Activated naive CD8-positive, alpha-beta T cell treated with anti-CD3 and anti-CD28 coated beads, Interleukin-2, amount 50 U/mL, for 24 hours (primary cell): ENCODE data around the gene UBASH3B.
A peak's percentile ranks its signal among the peaks of the same experiment; 100 is the strongest.

Experiments used
- ATAC-seq: fragments of 150-1000 bp; cut with Tn5 transposase; one replicate; pipeline ENCODE4 v1.10.0; 2021
- DNase-seq: peaks from one replicate; pipeline ENCODE4 v3.0.0; 2021
- H3K27ac Mint-ChIP-seq: one replicate; pipeline ENCODE4 v1.8.0; 2021; ENCODE audit warnings: mild to moderate bottlenecking, mixed read lengths
- H3K27me3 Mint-ChIP-seq: one replicate; pipeline ENCODE4 v1.8.0; 2021; ENCODE audit warnings: mixed read lengths
- H3K36me3 Mint-ChIP-seq: one replicate; pipeline ENCODE4 v1.8.0; 2021; ENCODE audit warnings: low read depth, mixed read lengths
- H3K4me1 Mint-ChIP-seq: one replicate; pipeline ENCODE4 v1.8.0; 2021; ENCODE audit warnings: mixed read lengths
- H3K4me3 Mint-ChIP-seq: one replicate; pipeline ENCODE4 v1.8.0; 2021; ENCODE audit warnings: mild to moderate bottlenecking, moderate library complexity, mixed read lengths
- H3K9me3 Mint-ChIP-seq: one replicate; pipeline ENCODE4 v1.8.0; 2021; ENCODE audit warnings: mixed read lengths

The UBASH3B gene

GRCh38 chr11:122732342-122733315 is 77.1 kb downstream of the UBASH3B start:
- H3K36me3 Mint-ChIP-seq: peaks cover 23% of the 10 kb centered on the region
- no peak overlapping the region for H3K4me3 Mint-ChIP-seq
- no peak overlapping the region for H3K27ac Mint-ChIP-seq
- H3K4me1 Mint-ChIP-seq: peaks cover 36% of the 10 kb centered on the region
- no peaks in the 10 kb centered on the region for H3K27me3 Mint-ChIP-seq
- no peaks in the 10 kb centered on the region for H3K9me3 Mint-ChIP-seq
- no peak for DNase-seq
- no peak for ATAC-seq

- Mint-ChIP-seq H3K4me1 (peaks cover 30% of the 10 kb centered on the region), H3K4me3 (no peak overlapping the region), H3K9me3 (no peaks in the 10 kb centered on the region), H3K27ac (no peak overlapping the region), H3K27me3 (no peaks in the 10 kb centered on the region), H3K36me3 (peaks cover 20% of the 10 kb centered on the region)
- ATAC-seq: no peak
- DNase-seq: no peak
These were observed 77.8 kb downstream of the UBASH3B start for GRCh38 chr11:122733318-122733717.

GRCh38 chr11:122734848-122735496 is 79.5 kb downstream of the UBASH3B start:
- DNase-seq (no peak), ATAC-seq (no peak)
- Mint-ChIP-seq H3K27ac (peak overlapping the region; percentile 60), H3K27me3 (no peaks in the 10 kb centered on the region), H3K4me1 (peaks cover 27% of the 10 kb centered on the region), H3K36me3 (peaks cover 20% of the 10 kb centered on the region), H3K4me3 (no peak overlapping the region), H3K9me3 (no peaks in the 10 kb centered on the region)

DNA sequence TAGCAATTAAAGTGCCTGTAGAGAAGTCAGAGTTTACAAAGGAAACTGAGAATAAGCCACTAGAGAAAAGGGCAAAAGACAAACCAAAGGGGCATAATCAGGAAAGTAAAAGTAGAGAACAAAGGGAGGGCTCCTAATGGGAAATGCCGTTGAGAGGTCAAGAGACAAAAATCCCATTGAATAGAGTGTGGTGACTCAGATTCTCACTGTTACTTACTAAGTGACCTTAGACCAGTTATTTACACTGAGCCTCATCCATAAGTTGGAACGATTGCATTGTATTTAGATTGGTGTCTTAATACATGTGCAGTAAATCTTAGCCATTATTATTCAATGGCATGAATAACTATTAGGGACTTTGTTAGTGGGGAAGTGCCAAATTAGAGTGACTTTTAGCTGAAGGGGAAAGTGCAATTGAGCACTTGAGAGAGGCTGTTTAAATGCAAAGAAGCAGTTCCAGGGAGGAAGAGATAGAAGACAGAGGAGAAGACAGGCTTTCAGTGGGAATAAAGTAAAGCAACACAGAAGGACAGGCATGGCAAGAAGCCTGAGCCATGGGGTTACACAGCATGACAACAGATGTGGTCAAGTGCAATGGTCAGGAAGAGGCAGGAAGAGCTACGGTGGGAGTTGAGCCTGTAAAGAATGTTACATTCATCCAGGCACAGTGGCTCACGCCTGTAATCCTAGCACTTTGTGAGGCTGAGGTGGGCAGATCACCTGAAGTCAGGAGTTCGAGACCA is 82.6 kb downstream of the UBASH3B start:
- Mint-ChIP-seq H3K9me3 (no peaks in the 10 kb centered on the region), H3K27me3 (no peaks in the 10 kb centered on the region), H3K4me1 (peaks cover 18% of the 10 kb centered on the region), H3K36me3 (peaks cover 9% of the 10 kb centered on the region), H3K4me3 (no peak overlapping the region), H3K27ac (no peak overlapping the region)
- DNase-seq (no peak), ATAC-seq (peak; percentile 47)

DNA sequence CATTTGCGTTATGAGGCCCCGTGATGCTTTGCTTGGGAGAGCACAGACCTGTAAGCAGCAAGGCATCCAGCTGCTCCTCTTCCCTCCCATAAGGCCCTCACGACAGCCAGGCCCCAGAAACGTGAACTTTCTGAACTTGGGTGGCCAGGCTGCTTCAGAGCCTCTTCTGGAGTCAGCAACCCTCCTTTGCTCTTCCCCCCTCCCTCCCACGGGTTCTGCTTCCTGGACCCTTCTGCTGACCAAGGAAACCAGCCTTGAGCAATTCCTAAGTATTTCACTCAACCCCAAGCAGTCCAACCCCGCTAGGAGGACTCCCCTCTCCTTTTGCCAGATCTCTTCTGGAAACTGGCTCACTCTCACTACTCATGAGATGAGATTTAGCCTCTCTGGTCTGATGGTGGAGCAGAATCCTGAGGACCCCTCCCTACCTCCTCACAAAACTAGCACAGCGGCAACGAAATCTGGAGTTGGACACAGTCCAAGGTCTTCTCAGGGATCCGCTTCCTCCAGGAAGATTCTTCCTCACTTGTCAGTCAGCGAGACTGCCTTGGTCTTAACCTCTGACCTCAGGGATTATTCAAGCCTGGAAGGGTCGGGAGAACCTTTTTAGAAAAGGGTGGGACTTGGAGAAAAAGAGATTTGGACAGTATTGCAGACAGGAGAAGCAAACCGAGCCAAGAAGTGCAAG is 86.2 kb downstream of the UBASH3B start:
- DNase-seq: no peak
- ATAC-seq: no peak
- H3K27ac Mint-ChIP-seq: no peak overlapping the region
- H3K4me1 Mint-ChIP-seq: peaks cover 18% of the 10 kb centered on the region
- H3K9me3 Mint-ChIP-seq: no peaks in the 10 kb centered on the region
- H3K27me3 Mint-ChIP-seq: no peaks in the 10 kb centered on the region
- H3K36me3 Mint-ChIP-seq: peaks cover 2% of the 10 kb centered on the region
- peak overlapping the region; percentile 18 for H3K4me3 Mint-ChIP-seq

- ATAC-seq: no peak
- no peaks in the 10 kb centered on the region for H3K27me3 Mint-ChIP-seq
- H3K4me1 Mint-ChIP-seq: peaks cover 18% of the 10 kb centered on the region
- no peak overlapping the region for H3K27ac Mint-ChIP-seq
- DNase-seq: no peak
- peaks cover 2% of the 10 kb centered on the region for H3K36me3 Mint-ChIP-seq
- no peaks in the 10 kb centered on the region for H3K9me3 Mint-ChIP-seq
- no peak overlapping the region for H3K4me3 Mint-ChIP-seq
These were observed 86.9 kb downstream of the UBASH3B start for GRCh38 chr11:122742301-122743018.

- Mint-ChIP-seq H3K27me3 (no peaks in the 10 kb centered on the region), H3K27ac (no peak overlapping the region), H3K9me3 (no peaks in the 10 kb centered on the region), H3K36me3 (peaks cover 2% of the 10 kb centered on the region), H3K4me3 (no peak overlapping the region), H3K4me1 (peaks cover 18% of the 10 kb centered on the region)
- ATAC-seq (no peak), DNase-seq (no peak)
These were observed 87.7 kb downstream of the UBASH3B start for GRCh38 chr11:122743097-122743741.

DNA sequence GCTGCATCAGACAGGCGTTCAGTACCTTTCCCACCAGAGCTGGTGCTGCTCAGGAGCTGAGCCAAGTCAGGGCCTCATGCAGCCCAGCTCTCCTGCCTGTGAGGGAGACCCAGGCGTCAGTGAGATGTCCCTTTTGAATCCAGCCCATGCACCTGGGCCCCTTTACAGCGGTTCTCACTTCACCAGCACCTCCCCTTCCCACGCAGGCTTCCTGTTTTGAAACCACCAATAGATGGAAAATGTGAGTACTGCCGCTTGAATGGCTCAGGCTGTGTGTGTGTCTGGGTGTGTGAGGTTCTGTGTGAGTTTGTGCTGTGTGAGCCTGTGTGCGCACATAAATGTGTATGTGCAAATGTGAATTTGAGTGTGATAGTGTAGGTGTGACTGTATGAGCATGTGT is 88.4 kb downstream of the UBASH3B start:
- no peaks in the 10 kb centered on the region for H3K9me3 Mint-ChIP-seq
- H3K4me3 Mint-ChIP-seq: no peak overlapping the region
- no peak overlapping the region for H3K27ac Mint-ChIP-seq
- no peaks in the 10 kb centered on the region for H3K27me3 Mint-ChIP-seq
- peaks cover 15% of the 10 kb centered on the region for H3K4me1 Mint-ChIP-seq
- H3K36me3 Mint-ChIP-seq: peaks cover 2% of the 10 kb centered on the region
- peak; percentile 82 for DNase-seq
- peak; percentile 81 for ATAC-seq

DNA sequence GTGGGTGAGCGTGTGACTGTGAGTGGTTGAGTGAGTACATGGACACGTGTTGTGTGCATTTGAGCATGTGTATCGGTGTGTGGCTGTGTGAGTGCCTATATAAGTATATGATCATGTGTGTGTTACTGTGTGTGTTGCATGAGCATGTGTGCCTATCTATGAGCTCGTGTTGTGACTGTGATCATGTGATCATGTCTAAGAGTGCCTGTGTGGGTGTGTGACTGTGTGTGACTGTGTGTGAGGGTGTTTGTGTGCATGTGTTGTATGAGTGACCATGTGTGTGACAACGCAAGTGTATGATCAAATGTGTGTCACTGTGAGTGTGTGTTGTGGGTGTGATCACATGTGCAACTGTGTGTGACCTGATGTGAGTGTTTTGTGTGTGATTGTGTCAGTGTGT is 88.8 kb downstream of the UBASH3B start:
- H3K36me3 Mint-ChIP-seq: peaks cover 2% of the 10 kb centered on the region
- H3K4me1 Mint-ChIP-seq: peaks cover 13% of the 10 kb centered on the region
- H3K9me3 Mint-ChIP-seq: no peaks in the 10 kb centered on the region
- no peak overlapping the region for H3K4me3 Mint-ChIP-seq
- ATAC-seq (no peak), DNase-seq (no peak)
- no peak overlapping the region for H3K27ac Mint-ChIP-seq
- H3K27me3 Mint-ChIP-seq: no peaks in the 10 kb centered on the region

DNA sequence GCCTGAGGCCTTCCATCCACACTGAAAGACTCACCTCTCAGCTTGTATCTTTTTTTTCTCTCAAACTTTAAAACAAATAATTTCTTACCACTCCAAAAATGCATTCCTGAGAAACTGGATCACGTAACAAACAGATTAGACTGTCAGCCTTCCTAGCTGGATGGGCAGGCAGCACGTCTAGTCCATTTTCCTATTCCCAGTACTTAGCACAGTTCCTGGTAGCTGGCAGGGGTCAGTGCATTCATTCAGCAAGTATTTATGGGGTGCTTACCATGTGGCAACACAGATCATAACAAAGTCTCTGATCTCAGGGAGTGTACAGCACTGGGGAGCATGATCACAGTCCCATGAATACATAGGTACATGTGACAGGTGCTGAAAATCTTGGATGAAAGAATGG is 89.6 kb downstream of the UBASH3B start:
- no peak overlapping the region for H3K27ac Mint-ChIP-seq
- H3K4me3 Mint-ChIP-seq: peak overlapping the region; percentile 25
- peaks cover 6% of the 10 kb centered on the region for H3K4me1 Mint-ChIP-seq
- DNase-seq (no peak), ATAC-seq (no peak)
- H3K9me3 Mint-ChIP-seq: no peaks in the 10 kb centered on the region
- no peaks in the 10 kb centered on the region for H3K27me3 Mint-ChIP-seq
- H3K36me3 Mint-ChIP-seq: peaks cover 2% of the 10 kb centered on the region

GRCh38 chr11:122746050-122746478 is 90.5 kb downstream of the UBASH3B start:
- Mint-ChIP-seq H3K4me1 (no peaks in the 10 kb centered on the region), H3K4me3 (peak overlapping the region; percentile 48), H3K27me3 (no peaks in the 10 kb centered on the region), H3K9me3 (no peaks in the 10 kb centered on the region), H3K36me3 (peaks cover 5% of the 10 kb centered on the region), H3K27ac (no peak overlapping the region)
- DNase-seq (peak; percentile 63), ATAC-seq (peak; percentile 71)

GRCh38 chr11:122746611-122747244 is 91.2 kb downstream of the UBASH3B start:
- no peaks in the 10 kb centered on the region for H3K4me1 Mint-ChIP-seq

GRCh38 chr11:122747351-122747781 is 91.8 kb downstream of the UBASH3B start:
- Mint-ChIP-seq H3K27ac (no peak overlapping the region), H3K9me3 (no peaks in the 10 kb centered on the region), H3K4me3 (no peak overlapping the region), H3K27me3 (no peaks in the 10 kb centered on the region), H3K4me1 (peaks cover 5% of the 10 kb centered on the region), H3K36me3 (peaks cover 11% of the 10 kb centered on the region)
- DNase-seq: no peak
- ATAC-seq: no peak

More at GRCh38 chr11:122746611-122747244, 91.2 kb downstream of the UBASH3B start:
- Mint-ChIP-seq H3K27ac (no peak overlapping the region), H3K36me3 (peaks cover 7% of the 10 kb centered on the region), H3K4me3 (peak overlapping the region; percentile 41), H3K27me3 (no peaks in the 10 kb centered on the region), H3K9me3 (no peaks in the 10 kb centered on the region)
- DNase-seq (no peak), ATAC-seq (no peak)
